Neural progenitor cell (in vitro differentiated cells): Measurements from ENCODE around the gene STN1.
A peak's percentile ranks its signal among the peaks of the same experiment; 100 is the strongest.

Experiments used
- EZH2 ChIP-seq: fragments of 200-600 bp; sonication (generic); IDR thresholded peaks from 2 replicates; pipeline ENCODE4 v1.6.1; 2017; ENCODE audit warnings: antibody characterized with exemption, mild to moderate bottlenecking, moderate library complexity
- TF ChIP-seq, protein P1 (sequence below): fragments of 200-600 bp; sonication (generic); IDR thresholded peaks from 2 replicates; pipeline ENCODE4 v1.5.1; 2017; ENCODE audit warnings: antibody characterized with exemption, mild to moderate bottlenecking

DNA sequence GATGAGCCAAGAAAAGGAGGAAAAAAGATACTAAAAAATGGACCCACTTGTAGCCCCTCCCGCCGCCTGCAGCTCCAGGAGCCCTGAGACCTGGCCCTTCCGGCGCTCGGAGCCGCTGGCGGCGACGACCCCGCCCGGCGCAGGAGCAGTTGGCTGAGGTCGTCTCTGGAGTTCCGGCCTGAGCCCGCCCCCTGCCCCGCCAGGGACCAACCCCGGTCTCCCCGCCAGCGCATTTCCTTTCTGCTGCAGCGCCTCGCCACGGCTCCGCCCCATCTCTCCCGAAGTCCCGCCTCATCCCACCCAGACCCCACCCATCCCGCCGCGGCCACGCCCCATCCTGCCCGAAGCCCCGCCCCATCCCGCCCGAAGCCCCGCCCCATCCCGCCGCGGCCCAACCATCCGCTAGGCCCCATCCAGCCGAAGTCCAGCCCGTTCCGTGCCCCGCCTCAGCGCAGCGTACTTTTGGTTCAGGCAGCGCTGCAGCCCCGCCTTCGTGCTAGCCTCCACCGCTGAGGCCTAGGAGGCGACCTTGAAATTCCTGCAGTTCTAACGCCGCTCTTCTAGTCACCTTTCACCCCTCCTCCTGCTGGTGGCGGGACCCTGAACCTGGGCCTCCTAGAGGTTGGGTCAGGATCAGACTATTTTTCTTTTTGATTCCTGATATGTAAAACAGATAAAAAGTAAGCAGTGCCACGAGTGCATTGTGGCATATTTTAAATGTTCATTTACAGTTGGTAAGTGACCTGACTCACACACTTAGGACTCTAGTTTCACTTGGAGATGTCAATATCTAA is at the start of gene STN1:
- TF ChIP-seq, protein P1, sequence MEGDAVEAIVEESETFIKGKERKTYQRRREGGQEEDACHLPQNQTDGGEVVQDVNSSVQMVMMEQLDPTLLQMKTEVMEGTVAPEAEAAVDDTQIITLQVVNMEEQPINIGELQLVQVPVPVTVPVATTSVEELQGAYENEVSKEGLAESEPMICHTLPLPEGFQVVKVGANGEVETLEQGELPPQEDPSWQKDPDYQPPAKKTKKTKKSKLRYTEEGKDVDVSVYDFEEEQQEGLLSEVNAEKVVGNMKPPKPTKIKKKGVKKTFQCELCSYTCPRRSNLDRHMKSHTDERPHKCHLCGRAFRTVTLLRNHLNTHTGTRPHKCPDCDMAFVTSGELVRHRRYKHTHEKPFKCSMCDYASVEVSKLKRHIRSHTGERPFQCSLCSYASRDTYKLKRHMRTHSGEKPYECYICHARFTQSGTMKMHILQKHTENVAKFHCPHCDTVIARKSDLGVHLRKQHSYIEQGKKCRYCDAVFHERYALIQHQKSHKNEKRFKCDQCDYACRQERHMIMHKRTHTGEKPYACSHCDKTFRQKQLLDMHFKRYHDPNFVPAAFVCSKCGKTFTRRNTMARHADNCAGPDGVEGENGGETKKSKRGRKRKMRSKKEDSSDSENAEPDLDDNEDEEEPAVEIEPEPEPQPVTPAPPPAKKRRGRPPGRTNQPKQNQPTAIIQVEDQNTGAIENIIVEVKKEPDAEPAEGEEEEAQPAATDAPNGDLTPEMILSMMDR, result peak; percentile 27
- TF ChIP-seq EZH2, result no peak
